ENCODE data around the gene ETS1. TPM values are rescaled to one million over a fixed set of nuclear protein-coding genes. Genes with fewer than 3 reads are reported as not detected.

The ETS1 gene
- total and polyA plus RNA-seq, 2 experiments from 2014 or later = 1.7 to 10.2 TPM

- Histone ChIP-seq H3K9me3 (ENCODE audit: low read depth) (no peaks in the 10 kb centered on the region), H3K4me3 (no peak overlapping the region), H3K36me3 (no peaks in the 10 kb centered on the region), H3K4me1 (ENCODE audit: low read depth) (peaks cover 5% of the 10 kb centered on the region), H3K27me3 (peaks cover 44% of the 10 kb centered on the region), H3K27ac (no peak overlapping the region)
- DNase-seq (ENCODE audit: low read depth in 1 of 2, low spot score in 1 of 2) = peak in 1 of 2 donors; percentile 6
- no peak for TF ChIP-seq CTCF (IDR thresholded peaks at IDR 0.05; ENCODE audit: low read depth, low read length)
These were observed 33.1 kb upstream of the ETS1 start for GRCh38 chr11:128620309-128621100.

- Histone ChIP-seq H3K27me3 (peaks cover 44% of the 10 kb centered on the region), H3K27ac (no peak overlapping the region), H3K36me3 (no peaks in the 10 kb centered on the region), H3K4me3 (no peak overlapping the region), H3K4me1 (ENCODE audit: low read depth) (peaks cover 10% of the 10 kb centered on the region), H3K9me3 (ENCODE audit: low read depth) (no peaks in the 10 kb centered on the region)
- DNase-seq (ENCODE audit: low read depth in 1 of 2, low spot score in 1 of 2) = no peak
- TF ChIP-seq CTCF (IDR thresholded peaks at IDR 0.05; ENCODE audit: low read depth, low read length) = no peak
These were observed 32.4 kb upstream of the ETS1 start for GRCh38 chr11:128619540-128620308.

GRCh38 chr11:128619007-128619406 lies 31.6 kb upstream of the ETS1 start:
- peaks cover 44% of the 10 kb centered on the region for H3K27me3 ChIP-seq
- H3K27ac ChIP-seq = no peak overlapping the region
- H3K36me3 ChIP-seq = no peaks in the 10 kb centered on the region
- no peak for TF ChIP-seq CTCF (IDR thresholded peaks at IDR 0.05; ENCODE audit: low read depth, low read length)
- H3K4me3 ChIP-seq = no peak overlapping the region
- H3K4me1 ChIP-seq (ENCODE audit: low read depth) = peaks cover 11% of the 10 kb centered on the region
- DNase-seq (ENCODE audit: low read depth in 1 of 2, low spot score in 1 of 2) = no peak
- no peaks in the 10 kb centered on the region for H3K9me3 ChIP-seq (ENCODE audit: low read depth)

- no peak for TF ChIP-seq CTCF (IDR thresholded peaks at IDR 0.05; ENCODE audit: low read depth, low read length)
- H3K36me3 ChIP-seq = no peaks in the 10 kb centered on the region
- no peak overlapping the region for H3K27ac ChIP-seq
- H3K27me3 ChIP-seq = peaks cover 44% of the 10 kb centered on the region
- peaks cover 11% of the 10 kb centered on the region for H3K4me1 ChIP-seq (ENCODE audit: low read depth)
- H3K9me3 ChIP-seq (ENCODE audit: low read depth) = no peaks in the 10 kb centered on the region
- DNase-seq (ENCODE audit: low read depth in 1 of 2, low spot score in 1 of 2) = no peak
- H3K4me3 ChIP-seq = no peak overlapping the region
These were observed 31.2 kb upstream of the ETS1 start for GRCh38 chr11:128618603-128619002.

- no peak for TF ChIP-seq CTCF (IDR thresholded peaks at IDR 0.05; ENCODE audit: low read depth, low read length)
- H3K4me1 ChIP-seq (ENCODE audit: low read depth) = peaks cover 14% of the 10 kb centered on the region
- no peak overlapping the region for H3K4me3 ChIP-seq
- DNase-seq (ENCODE audit: low read depth in 1 of 2, low spot score in 1 of 2) = no peak
- no peaks in the 10 kb centered on the region for H3K36me3 ChIP-seq
- no peak overlapping the region for H3K27ac ChIP-seq
- peaks cover 31% of the 10 kb centered on the region for H3K27me3 ChIP-seq
- H3K9me3 ChIP-seq (ENCODE audit: low read depth) = no peaks in the 10 kb centered on the region
These were observed 28.8 kb upstream of the ETS1 start for GRCh38 chr11:128616161-128616560.
